A549 (cell line): ENCODE results near the gene NPAT. TPM values are rescaled to one million over a fixed set of nuclear protein-coding genes. Genes with fewer than 3 reads are reported as not detected.

ENCODE experiments used
- ATAC-seq, 2 experiments: fragments of 200-7000 bp in 1 of 2; fragments of >200 bp in 1 of 2; cut with Nextera tagmentation in 1 of 2; cut with Tn5 transposase in 1 of 2; 3 replicates each; pipeline versions ENCODE4 v1.8.0 to v1.9.1; 2018 to 2020; ENCODE audit warnings: mild to moderate bottlenecking in 1 of 2, moderate library complexity in 1 of 2
- CTCF ChIA-PET: fragments of 300-600 bp; sonication (Branson Sonifier 250); formaldehyde crosslinking; extraction: SDS; loops from one replicate; lab custom pipeline; 2021; ENCODE audit warnings: antibody characterized with exemption, inconsistent platforms; lab: Yijun Ruan, JAX
- POLR2A ChIA-PET: fragments of 350-600 bp; formaldehyde crosslinking; extraction: SDS; loops from one replicate; lab custom pipeline; 2021; ENCODE audit warnings: antibody characterized with exemption, inconsistent platforms; lab: Yijun Ruan, JAX
- DNase-seq, 2 experiments: peaks; one replicate each; pipeline versions ENCODE4 v3.0.0 to v3.0.0-alpha.2; 2011 to 2016; ENCODE audit warnings: low read depth in 1 of 2, low spot score in 1 of 2
- FAIRE-seq: peaks from 2 replicates; lab custom pipeline; 2011; peaks lifted over from hg19 to GRCh38; lab: Jason Lieb, UNC
- H3K27ac ChIP-seq, 2 experiments: fragments of >200 bp; sonication (Bioruptor Twin); formaldehyde crosslinking; 3 replicates each; pipeline ENCODE4 v1.5.1; 2016 to 2017
- H3K4me1 ChIP-seq: fragments of >200 bp; sonication (Bioruptor Twin); formaldehyde crosslinking; 3 replicates; pipeline ENCODE4 v1.6.1; 2016
- H3K4me2 ChIP-seq: fragments of >200 bp; sonication (Bioruptor Twin); formaldehyde crosslinking; 3 replicates; pipeline ENCODE4 v1.6.1; 2016
- H3K4me3 ChIP-seq: fragments of >200 bp; sonication (Bioruptor Twin); formaldehyde crosslinking; 3 replicates; pipeline ENCODE4 v1.5.1; 2016
- H3K9me3 ChIP-seq: fragments of >200 bp; sonication (Bioruptor Twin); formaldehyde crosslinking; 3 replicates; pipeline ENCODE4 v1.6.1; 2016
- CBX8 ChIP-seq: fragments of 200-600 bp; sonication (generic); IDR thresholded peaks from 2 replicates; pipeline ENCODE4 v1.6.1; 2016
- CEBPB ChIP-seq, 2 experiments: fragments of >200 bp in 1 of 2; sonication (Bioruptor Twin) in 1 of 2; formaldehyde crosslinking in 1 of 2; IDR thresholded peaks; 2 replicates each; pipeline ENCODE4 v1.6.1; 2012 to 2016
- EP300 ChIP-seq, 2 experiments: fragments of >200 bp; sonication (Bioruptor Twin); formaldehyde crosslinking; IDR thresholded peaks; 2 replicates in 1 of 2; 3 replicates in 1 of 2; pipeline ENCODE4 v1.6.1; 2016 to 2017
- FOSL2 ChIP-seq, 2 experiments: fragments of 450-650 bp in 1 of 2; fragments of >200 bp in 1 of 2; sonication (Bioruptor Twin) in 1 of 2; formaldehyde crosslinking; IDR thresholded peaks; 2 replicates each; pipeline versions ENCODE4 v1.5.0 to v1.6.1; 2016 to 2020; ENCODE audit warnings: mild to moderate bottlenecking in 1 of 2, moderate library complexity in 1 of 2
- HOXA7 ChIP-seq: fragments of 250-450 bp; sonication (Bioruptor Pico); IDR thresholded peaks from 2 replicates; pipeline ENCODE4 v1.5.0; 2020; ENCODE audit warnings: mild to moderate bottlenecking, moderate library complexity
- HOXB5 ChIP-seq: fragments of 250-450 bp; sonication (Bioruptor Pico); IDR thresholded peaks from 2 replicates; pipeline ENCODE4 v1.5.0; 2020; ENCODE audit warnings: mild to moderate bottlenecking, moderate library complexity
- KDM5A ChIP-seq: fragments of 200-600 bp; sonication (generic); IDR thresholded peaks from 2 replicates; pipeline ENCODE4 v1.6.1; 2016; ENCODE audit warnings: antibody characterized with exemption, mild to moderate bottlenecking
- MAFK ChIP-seq: fragments of 450-650 bp; IDR thresholded peaks from 2 replicates; pipeline ENCODE4 v1.6.1; 2014; ENCODE audit not compliant: partially characterized antibody
- PHF8 ChIP-seq: fragments of 200-600 bp; sonication (generic); IDR thresholded peaks from 2 replicates; pipeline ENCODE4 v1.6.1; 2016; ENCODE audit warnings: low read depth, mild to moderate bottlenecking, antibody characterized with exemption, moderate library complexity, borderline replicate concordance
- RAD21 ChIP-seq, 2 experiments: fragments of >200 bp in 1 of 2; sonication (Bioruptor Twin) in 1 of 2; formaldehyde crosslinking in 1 of 2; IDR thresholded peaks in 1 of 2; conservative IDR thresholded peaks in 1 of 2; 2 replicates in 1 of 2; 3 replicates in 1 of 2; pipeline ENCODE4 v1.6.1; 2012 to 2018; ENCODE audit warnings: inconsistent platforms in 1 of 2
- SMC3 ChIP-seq: fragments of >200 bp; sonication (Bioruptor Twin); formaldehyde crosslinking; IDR thresholded peaks from 3 replicates; pipeline ENCODE4 v1.6.1; 2018; ENCODE audit warnings: inconsistent platforms
- TFCP2L1 ChIP-seq: fragments of 250-450 bp; sonication (Bioruptor Pico); IDR thresholded peaks from 2 replicates; pipeline ENCODE4 v1.5.0; 2021; ENCODE audit warnings: mild to moderate bottlenecking
- ZNF302 ChIP-seq: fragments of 250-450 bp; sonication (Bioruptor Pico); IDR thresholded peaks from 2 replicates; pipeline ENCODE4 v1.9.0; 2021; ENCODE audit warnings: inconsistent platforms, mild to moderate bottlenecking, moderate library complexity
- ZSCAN20 ChIP-seq: fragments of 250-450 bp; sonication (Bioruptor Pico); IDR thresholded peaks from 2 replicates; pipeline ENCODE4 v1.8.0; 2022; ENCODE audit warnings: mild to moderate bottlenecking, moderate library complexity
- WGBS: methylation state at CpG from one replicate; pipeline ENCODE4 v1.1.6; 2017; ENCODE audit errors: missing lambda C conversion rate; 5-methylcytosine and 5-hydroxymethylcytosine counted together
- polyA plus RNA-seq, 4 experiments: library from polyadenylated mRNA; depleted of rRNA in 3 of 4; stranded (reverse); fragments of >200 nt; fragmentation: RNase III in 1 of 4; extraction: RNeasy Plus Mini Kit Qiagen cat#74134 plus additional on column Dnase treatment in 1 of 4; gene quantifications; 2 replicates in 3 of 4; 3 replicates in 1 of 4; pipeline ENCODE4 v1.2.3, GENCODE V29; 2011 to 2017
- TF ChIP-seq, protein P1 (sequence below): IDR thresholded peaks from 2 replicates; pipeline ENCODE4 v1.6.1; 2012; ENCODE audit warnings: low read depth, borderline replicate concordance
- TF ChIP-seq, protein P2 (sequence below): IDR thresholded peaks from 2 replicates; pipeline ENCODE4 v1.6.1; 2012
- TF ChIP-seq, protein P3 (sequence below): fragments of 450-650 bp; IDR thresholded peaks from 2 replicates; pipeline ENCODE4 v1.6.1; 2014; ENCODE audit warnings: antibody characterized with exemption
- TF ChIP-seq, protein P4 (sequence below): fragments of 250-450 bp; sonication (Bioruptor Pico); IDR thresholded peaks from 2 replicates; pipeline ENCODE4 v1.5.0; 2020; ENCODE audit warnings: low read depth, mild to moderate bottlenecking, moderate library complexity
- TF ChIP-seq, protein P5 (sequence below): IDR thresholded peaks from 2 replicates; pipeline ENCODE4 v1.6.1; 2012
- TF ChIP-seq, protein P6 (sequence below): fragments of 150-350 bp; IDR thresholded peaks from 2 replicates; pipeline ENCODE4 v1.6.1; 2014; ENCODE audit warnings: low read depth, mild to moderate bottlenecking, low read length

The NPAT gene
- polyA plus RNA-seq, 2 of the 4 experiments (the other 2 are of a cell fraction): 4.6 to 9.3 TPM

DNA sequence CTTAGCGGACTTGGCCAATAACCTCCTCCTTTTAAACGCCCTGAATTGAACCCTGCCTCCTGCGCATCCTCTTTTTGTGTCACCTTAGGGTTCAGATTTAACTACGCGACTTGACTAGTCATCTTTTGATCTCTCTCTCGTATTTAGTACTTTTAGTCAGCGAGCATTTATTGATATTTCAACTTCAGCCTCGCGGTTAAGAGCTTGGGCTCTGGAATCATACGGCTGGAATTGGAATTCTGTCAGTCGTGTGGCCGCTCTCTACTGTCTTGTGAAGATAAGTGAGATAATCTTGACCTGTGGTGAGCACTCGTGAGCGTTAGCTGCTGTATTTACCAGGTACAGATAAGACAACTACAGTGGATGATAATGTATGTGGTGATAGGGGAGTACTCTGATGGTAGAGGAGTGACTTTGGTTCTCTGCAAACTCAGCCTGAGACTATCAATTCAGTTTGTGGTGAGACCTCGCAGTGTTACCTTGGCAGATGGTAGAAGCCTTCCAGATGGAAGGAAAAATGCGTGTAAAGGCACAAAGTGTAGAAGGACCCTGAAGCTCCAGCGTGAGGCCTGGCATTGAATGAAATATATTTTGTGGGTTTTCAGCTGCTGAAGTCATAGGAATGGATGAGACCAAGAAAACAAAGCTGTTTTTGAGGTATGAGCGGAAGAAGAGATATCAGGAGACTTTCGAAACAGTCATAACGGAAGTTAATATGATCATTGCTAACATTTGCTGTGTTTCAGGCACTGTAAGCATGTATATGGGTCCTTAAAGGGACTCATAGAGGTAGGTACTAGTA, 1.1 kb upstream of the NPAT start:
- 0 out of 2 replicates have a peak, but pooled peaks have one; percentile 2 for TF ChIP-seq PHF8
- TF ChIP-seq TFCP2L1 (CRISPR knock-in tag): no peak
- ChIA-PET POLR2A (interaction anchor here (0.5 kb wide), 1 partner anchor 103 kb away, joined by 3 read pairs; no protein-coding TSS in a partner anchor), CTCF (interaction anchor here (0.6 to 2.4 kb wide), 5 partner anchors 8 to 433 kb away, joined by 3 to 9 read pairs (median 6); no protein-coding TSS in a partner anchor)
- peaks cover 23% of the 10 kb centered on the region; the same call in 2 of the 3 replicates for H3K4me1 ChIP-seq
- no peak for ATAC-seq
- 12% methylated on average over 20 of the region's 20 CpGs for WGBS
- H3K4me3 ChIP-seq: peak overlapping the region; percentile 78
- DNase-seq: no peak
- FAIRE-seq: no peak
- H3K9me3 ChIP-seq: no peaks in the 10 kb centered on the region
- H3K4me2 ChIP-seq: peak overlapping the region; percentile 82
- H3K27ac ChIP-seq: peak overlapping the region; percentile 94 to 96

DNA sequence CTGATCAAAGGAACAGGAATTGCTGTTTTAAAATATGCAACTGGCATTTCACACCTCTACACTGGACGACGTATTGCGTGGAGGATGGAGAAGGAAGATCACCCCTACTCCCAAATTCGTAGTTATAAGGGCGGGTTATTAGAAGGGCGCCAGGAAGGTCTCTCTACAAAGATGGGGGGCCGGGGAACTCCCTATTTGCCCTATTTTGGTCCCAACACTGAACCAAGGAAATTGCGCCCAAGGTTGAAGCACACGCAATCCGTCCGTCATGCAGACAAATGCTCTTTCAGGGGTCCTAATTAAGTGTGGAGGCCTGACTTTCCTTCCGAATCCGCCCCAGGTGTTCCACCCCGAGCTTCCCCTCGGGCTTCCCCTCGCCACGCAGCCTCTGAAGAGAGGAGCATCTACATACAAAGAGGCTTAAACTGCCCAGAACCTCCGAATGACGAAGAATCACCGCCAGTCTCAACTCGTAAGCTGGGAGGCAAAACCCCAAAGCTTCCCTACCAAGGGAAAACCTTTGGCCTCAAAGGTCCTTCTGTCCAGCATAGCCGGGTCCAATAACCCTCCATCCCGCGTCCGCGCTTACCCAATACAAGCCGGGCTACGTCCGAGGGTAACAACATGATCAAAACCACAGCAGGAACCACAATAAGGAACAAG, 396 bp downstream of the NPAT start:
- FAIRE-seq (no peak), ATAC-seq (no peak; a peak in 2 of 6 replicates), DNase-seq (no peak)
- Histone ChIP-seq H3K9me3 (no peaks in the 10 kb centered on the region), H3K4me2 (peak overlapping the region; percentile 67), H3K27ac (peak overlapping the region; percentile 73 to 90), H3K4me1 (peaks cover 23% of the 10 kb centered on the region; the same call in 2 of the 3 replicates), H3K4me3 (peak overlapping the region; percentile 69)
- CTCF ChIA-PET: interaction anchor here (1.8 to 2.4 kb wide), 2 partner anchors 428 to 432 kb away, joined by 6 to 8 read pairs; no protein-coding TSS in a partner anchor
- under 1% methylated on average over 29 of the region's 29 CpGs for WGBS
- TF ChIP-seq, protein P1, sequence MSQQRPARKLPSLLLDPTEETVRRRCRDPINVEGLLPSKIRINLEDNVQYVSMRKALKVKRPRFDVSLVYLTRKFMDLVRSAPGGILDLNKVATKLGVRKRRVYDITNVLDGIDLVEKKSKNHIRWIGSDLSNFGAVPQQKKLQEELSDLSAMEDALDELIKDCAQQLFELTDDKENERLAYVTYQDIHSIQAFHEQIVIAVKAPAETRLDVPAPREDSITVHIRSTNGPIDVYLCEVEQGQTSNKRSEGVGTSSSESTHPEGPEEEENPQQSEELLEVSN: 0 out of 2 replicates have a peak, but pooled peaks have one; percentile 44
- TF ChIP-seq ZNF302 (CRISPR knock-in tag) (no peak), HOXA7 (0 out of 2 replicates have a peak, but pooled peaks have one; percentile 27), RAD21 (conservative IDR thresholded peaks at IDR 0.05 in 1 of 2, IDR thresholded peaks at IDR 0.05 in 1 of 2) (no peak)
- TF ChIP-seq, all 56 proteins: peak for 2
- POLR2A ChIA-PET: interaction anchor here (0.5 to 0.6 kb wide), 3 partner anchors 30 to 411 kb away, joined by 3 to 4 read pairs (median 3); no protein-coding TSS in a partner anchor

DNA sequence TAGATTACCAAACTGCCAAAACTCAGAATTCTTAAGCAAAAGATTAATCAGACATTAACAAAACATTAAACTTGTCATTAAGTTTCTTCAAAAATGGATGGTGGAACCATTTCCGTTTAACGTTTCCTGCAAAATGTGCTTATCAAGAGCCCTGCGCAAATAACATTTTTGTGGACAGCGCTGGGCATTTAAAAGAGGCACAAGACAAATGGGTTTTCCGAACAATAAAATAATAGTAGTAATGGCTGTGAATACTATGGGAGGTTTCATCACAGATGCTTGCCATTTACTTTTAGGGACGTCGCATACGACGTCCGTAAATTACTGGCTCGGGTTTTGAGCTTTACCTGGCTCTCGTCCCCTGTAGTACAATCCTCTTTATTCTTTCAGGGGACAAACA, 1.1 kb downstream of the NPAT start:
- TF ChIP-seq, protein P1: no peak
- TF ChIP-seq FOSL2 (IDR thresholded peaks at IDR 0.05): no peak
- TF ChIP-seq FOSL2 (CRISPR knock-in tag; IDR thresholded peaks at IDR 0.05): no peak
- TF ChIP-seq, protein P2, sequence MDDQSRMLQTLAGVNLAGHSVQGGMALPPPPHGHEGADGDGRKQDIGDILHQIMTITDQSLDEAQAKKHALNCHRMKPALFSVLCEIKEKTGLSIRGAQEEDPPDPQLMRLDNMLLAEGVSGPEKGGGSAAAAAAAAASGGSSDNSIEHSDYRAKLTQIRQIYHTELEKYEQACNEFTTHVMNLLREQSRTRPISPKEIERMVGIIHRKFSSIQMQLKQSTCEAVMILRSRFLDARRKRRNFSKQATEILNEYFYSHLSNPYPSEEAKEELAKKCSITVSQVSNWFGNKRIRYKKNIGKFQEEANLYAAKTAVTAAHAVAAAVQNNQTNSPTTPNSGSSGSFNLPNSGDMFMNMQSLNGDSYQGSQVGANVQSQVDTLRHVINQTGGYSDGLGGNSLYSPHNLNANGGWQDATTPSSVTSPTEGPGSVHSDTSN: no peak
- no peak for TF ChIP-seq HOXB5 (CRISPR knock-in tag)
- TF ChIP-seq KDM5A: no peak
- TF ChIP-seq, protein P3, sequence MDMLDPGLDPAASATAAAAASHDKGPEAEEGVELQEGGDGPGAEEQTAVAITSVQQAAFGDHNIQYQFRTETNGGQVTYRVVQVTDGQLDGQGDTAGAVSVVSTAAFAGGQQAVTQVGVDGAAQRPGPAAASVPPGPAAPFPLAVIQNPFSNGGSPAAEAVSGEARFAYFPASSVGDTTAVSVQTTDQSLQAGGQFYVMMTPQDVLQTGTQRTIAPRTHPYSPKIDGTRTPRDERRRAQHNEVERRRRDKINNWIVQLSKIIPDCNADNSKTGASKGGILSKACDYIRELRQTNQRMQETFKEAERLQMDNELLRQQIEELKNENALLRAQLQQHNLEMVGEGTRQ: no peak
- TF ChIP-seq, protein P4, sequence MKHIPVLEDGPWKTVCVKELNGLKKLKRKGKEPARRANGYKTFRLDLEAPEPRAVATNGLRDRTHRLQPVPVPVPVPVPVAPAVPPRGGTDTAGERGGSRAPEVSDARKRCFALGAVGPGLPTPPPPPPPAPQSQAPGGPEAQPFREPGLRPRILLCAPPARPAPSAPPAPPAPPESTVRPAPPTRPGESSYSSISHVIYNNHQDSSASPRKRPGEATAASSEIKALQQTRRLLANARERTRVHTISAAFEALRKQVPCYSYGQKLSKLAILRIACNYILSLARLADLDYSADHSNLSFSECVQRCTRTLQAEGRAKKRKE (CRISPR knock-in tag): no peak
- no peak for TF ChIP-seq TFCP2L1 (CRISPR knock-in tag)
- TF ChIP-seq, protein P5, sequence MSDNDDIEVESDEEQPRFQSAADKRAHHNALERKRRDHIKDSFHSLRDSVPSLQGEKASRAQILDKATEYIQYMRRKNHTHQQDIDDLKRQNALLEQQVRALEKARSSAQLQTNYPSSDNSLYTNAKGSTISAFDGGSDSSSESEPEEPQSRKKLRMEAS: no peak
- TF ChIP-seq, protein P6, sequence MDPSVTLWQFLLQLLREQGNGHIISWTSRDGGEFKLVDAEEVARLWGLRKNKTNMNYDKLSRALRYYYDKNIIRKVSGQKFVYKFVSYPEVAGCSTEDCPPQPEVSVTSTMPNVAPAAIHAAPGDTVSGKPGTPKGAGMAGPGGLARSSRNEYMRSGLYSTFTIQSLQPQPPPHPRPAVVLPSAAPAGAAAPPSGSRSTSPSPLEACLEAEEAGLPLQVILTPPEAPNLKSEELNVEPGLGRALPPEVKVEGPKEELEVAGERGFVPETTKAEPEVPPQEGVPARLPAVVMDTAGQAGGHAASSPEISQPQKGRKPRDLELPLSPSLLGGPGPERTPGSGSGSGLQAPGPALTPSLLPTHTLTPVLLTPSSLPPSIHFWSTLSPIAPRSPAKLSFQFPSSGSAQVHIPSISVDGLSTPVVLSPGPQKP: no peak
- TF ChIP-seq CBX8: no peak
- TF ChIP-seq SMC3: no peak
- no peak for TF ChIP-seq CEBPB (IDR thresholded peaks at IDR 0.05)
- TF ChIP-seq ZSCAN20: no peak
- TF ChIP-seq EP300 (IDR thresholded peaks at IDR 0.05): no peak
- TF ChIP-seq MAFK: no peak
- Histone ChIP-seq H3K9me3 (no peaks in the 10 kb centered on the region), H3K4me3 (peak overlapping the region; percentile 69), H3K27ac (peak overlapping the region; percentile 73 to 90; a peak in 4 of 6 replicates), H3K4me1 (peaks cover 23% of the 10 kb centered on the region; the same call in 2 of the 3 replicates), H3K4me2 (peak overlapping the region; percentile 67)
- FAIRE-seq (no peak), ATAC-seq (no peak), DNase-seq (no peak)
- ChIA-PET POLR2A (no interaction called here), CTCF (no interaction called here)
- WGBS: 45% methylated on average over 12 of the region's 12 CpGs
